Effector memory CD8-positive, alpha-beta T cell (primary cell): ENCODE data around the gene RPL3.

Experiments used
- ATAC-seq: fragments of 150-1000 bp; cut with Tn5 transposase; replicated peaks from 2 replicates; pipeline ENCODE4 v1.10.0; 2021; ENCODE audit warnings: mild to moderate bottlenecking, moderate library complexity
- DNase-seq, 3 experiments: peaks; one replicate each; pipeline ENCODE4 v3.0.0; 2021
- H3K27ac Mint-ChIP-seq, 2 donors: one replicate each; pipeline ENCODE4 v1.8.0; 2022; ENCODE audit warnings: mild to moderate bottlenecking in 2 of 2, mixed read lengths in 2 of 2, moderate library complexity in 2 of 2
- H3K27me3 Mint-ChIP-seq, 2 donors: one replicate each; pipeline ENCODE4 v1.8.0; 2022; ENCODE audit warnings: mixed read lengths in 2 of 2
- H3K36me3 Mint-ChIP-seq: one replicate; pipeline ENCODE4 v1.8.0; 2022; ENCODE audit warnings: mild to moderate bottlenecking, moderate library complexity, mixed read lengths; ENCODE audit not compliant: insufficient read depth
- H3K4me1 Mint-ChIP-seq, 2 donors: one replicate each; pipeline ENCODE4 v1.8.0; 2022; ENCODE audit warnings: low read depth in 2 of 2, mixed read lengths in 2 of 2
- H3K4me3 Mint-ChIP-seq, 2 donors: one replicate each; pipeline ENCODE4 v1.8.0; 2022; ENCODE audit warnings: mild to moderate bottlenecking in 2 of 2, mixed read lengths in 2 of 2, moderate library complexity in 2 of 2
- H3K9me3 Mint-ChIP-seq, 2 donors: one replicate each; pipeline ENCODE4 v1.8.0; 2022; ENCODE audit warnings: mixed read lengths in 2 of 2

RPL3 gene

GRCh38 chr22:39273950-39274887 lies 45.2 kb downstream of the RPL3 start:
- Mint-ChIP-seq H3K27ac (no peak overlapping the region), H3K4me3 (no peak overlapping the region)
- no peak for DNase-seq

GRCh38 chr22:39270792-39271191 lies 48.6 kb downstream of the RPL3 start:
- ATAC-seq (no peak), DNase-seq (no peak)
- no peak overlapping the region for H3K27ac Mint-ChIP-seq
- peaks cover 0 to 3% of the 10 kb centered on the region in 2 donors for H3K27me3 Mint-ChIP-seq
- H3K4me3 Mint-ChIP-seq, result no peak overlapping the region
- no peaks in the 10 kb centered on the region for H3K36me3 Mint-ChIP-seq
- H3K4me1 Mint-ChIP-seq, result peaks cover 0 to 2% of the 10 kb centered on the region in 2 donors
- no peaks in the 10 kb centered on the region for H3K9me3 Mint-ChIP-seq

More at GRCh38 chr22:39273950-39274887, 45.2 kb downstream of the RPL3 start:
- Mint-ChIP-seq H3K4me1 (no peaks in the 10 kb centered on the region), H3K36me3 (no peaks in the 10 kb centered on the region), H3K9me3 (no peaks in the 10 kb centered on the region), H3K27me3 (peaks cover 0 to 24% of the 10 kb centered on the region in 2 donors)
- ATAC-seq, result no peak

GRCh38 chr22:39270280-39270679 lies 49.1 kb downstream of the RPL3 start:
- H3K36me3 Mint-ChIP-seq, result no peaks in the 10 kb centered on the region
- no peak overlapping the region for H3K4me3 Mint-ChIP-seq
- ATAC-seq, result no peak
- H3K4me1 Mint-ChIP-seq, result peaks cover 0 to 2% of the 10 kb centered on the region in 2 donors
- no peaks in the 10 kb centered on the region for H3K27me3 Mint-ChIP-seq
- H3K27ac Mint-ChIP-seq, result no peak overlapping the region
- no peaks in the 10 kb centered on the region for H3K9me3 Mint-ChIP-seq
- no peak for DNase-seq

GRCh38 chr22:39269095-39269790 lies 50.2 kb downstream of the RPL3 start:
- H3K9me3 Mint-ChIP-seq, result no peaks in the 10 kb centered on the region
- no peak overlapping the region for H3K27ac Mint-ChIP-seq
- DNase-seq (no peak), ATAC-seq (no peak)
- H3K4me3 Mint-ChIP-seq, result no peak overlapping the region
- H3K36me3 Mint-ChIP-seq, result no peaks in the 10 kb centered on the region
- no peaks in the 10 kb centered on the region for H3K27me3 Mint-ChIP-seq
- H3K4me1 Mint-ChIP-seq, result peaks cover 0 to 2% of the 10 kb centered on the region in 2 donors

GRCh38 chr22:39268645-39269044 lies 50.8 kb downstream of the RPL3 start:
- ATAC-seq, result no peak
- H3K27me3 Mint-ChIP-seq, result no peaks in the 10 kb centered on the region
- no peak overlapping the region for H3K4me3 Mint-ChIP-seq
- DNase-seq, result no peak
- peaks cover 3% of the 10 kb centered on the region for H3K36me3 Mint-ChIP-seq
- H3K27ac Mint-ChIP-seq, result peak overlapping the region in 1 of 2 donors; percentile 38
- H3K9me3 Mint-ChIP-seq, result no peaks in the 10 kb centered on the region
- H3K4me1 Mint-ChIP-seq, result peaks cover 0 to 6% of the 10 kb centered on the region in 2 donors

GRCh38 chr22:39267974-39268373 lies 51.4 kb downstream of the RPL3 start:
- H3K27ac Mint-ChIP-seq, result no peak overlapping the region
- DNase-seq (no peak), ATAC-seq (no peak)
- H3K9me3 Mint-ChIP-seq, result no peaks in the 10 kb centered on the region
- peaks cover 0 to 6% of the 10 kb centered on the region in 2 donors for H3K4me1 Mint-ChIP-seq
- H3K36me3 Mint-ChIP-seq, result peaks cover 3% of the 10 kb centered on the region
- H3K27me3 Mint-ChIP-seq, result no peaks in the 10 kb centered on the region
- H3K4me3 Mint-ChIP-seq, result peak overlapping the region in 1 of 2 donors; percentile 19

GRCh38 chr22:39266398-39267030 lies 52.9 kb downstream of the RPL3 start:
- peaks cover 0 to 1% of the 10 kb centered on the region in 2 donors for H3K9me3 Mint-ChIP-seq
- peak overlapping the region; percentile 69 to 84 for H3K27ac Mint-ChIP-seq
- peaks cover 0 to 6% of the 10 kb centered on the region in 2 donors for H3K4me1 Mint-ChIP-seq
- ATAC-seq (no peak), DNase-seq (no peak)
- H3K27me3 Mint-ChIP-seq, result no peaks in the 10 kb centered on the region
- H3K4me3 Mint-ChIP-seq, result no peak overlapping the region
- peaks cover 3% of the 10 kb centered on the region for H3K36me3 Mint-ChIP-seq

GRCh38 chr22:39265143-39265886 lies 54.1 kb downstream of the RPL3 start:
- Mint-ChIP-seq H3K36me3 (peaks cover 3% of the 10 kb centered on the region), H3K27ac (peak overlapping the region in 1 of 2 donors; percentile 74), H3K4me3 (no peak overlapping the region), H3K4me1 (peaks cover 0 to 6% of the 10 kb centered on the region in 2 donors), H3K9me3 (peaks cover 0 to 1% of the 10 kb centered on the region in 2 donors), H3K27me3 (no peaks in the 10 kb centered on the region)
- no peak for DNase-seq
- ATAC-seq, result no peak

GRCh38 chr22:39264349-39265038 lies 54.9 kb downstream of the RPL3 start:
- peaks cover 0 to 1% of the 10 kb centered on the region in 2 donors for H3K9me3 Mint-ChIP-seq
- H3K4me1 Mint-ChIP-seq, result peaks cover 0 to 6% of the 10 kb centered on the region in 2 donors
- ATAC-seq, result no peak
- no peak overlapping the region for H3K4me3 Mint-ChIP-seq
- DNase-seq, result no peak
- H3K27ac Mint-ChIP-seq, result peak overlapping the region in 1 of 2 donors; percentile 74
- H3K36me3 Mint-ChIP-seq, result peaks cover 3% of the 10 kb centered on the region
- H3K27me3 Mint-ChIP-seq, result no peaks in the 10 kb centered on the region

- no peaks in the 10 kb centered on the region for H3K27me3 Mint-ChIP-seq
- peaks cover 0 to 6% of the 10 kb centered on the region in 2 donors for H3K4me1 Mint-ChIP-seq
- no peak for DNase-seq
- no peak for ATAC-seq
- peaks cover 0 to 1% of the 10 kb centered on the region in 2 donors for H3K9me3 Mint-ChIP-seq
- H3K4me3 Mint-ChIP-seq, result no peak overlapping the region
- H3K36me3 Mint-ChIP-seq, result peaks cover 3% of the 10 kb centered on the region
- H3K27ac Mint-ChIP-seq, result no peak overlapping the region
Observed at GRCh38 chr22:39263626-39264348, 55.6 kb downstream of the RPL3 start.
